Endodermal cell (in vitro differentiated cells): ENCODE measurements around the gene RALGAPA1. TPM values are rescaled to one million over a fixed set of nuclear protein-coding genes. Genes with fewer than 3 reads are reported as not detected.

Experiments
- DNase-seq: peaks from one replicate; pipeline ENCODE4 v3.0.0-alpha.2; 2017
- H3K27ac ChIP-seq: 2 replicates; pipeline ENCODE4 v1.5.1; 2013; ENCODE audit warnings: mild to moderate bottlenecking, low read depth, low read length, moderate library complexity
- H3K27me3 ChIP-seq: 2 replicates; pipeline ENCODE4 v1.6.1; 2013; ENCODE audit warnings: mild to moderate bottlenecking, low read length, moderate library complexity; ENCODE audit not compliant: insufficient read depth, control insufficient read depth, poor library complexity, severe bottlenecking
- H3K36me3 ChIP-seq: 2 replicates; pipeline ENCODE4 v1.7.0; 2013; ENCODE audit warnings: mild to moderate bottlenecking, low read length, moderate library complexity; ENCODE audit not compliant: control insufficient read depth, insufficient read depth
- H3K4me1 ChIP-seq: one replicate; pipeline ENCODE4 v1.7.0; 2013; ENCODE audit warnings: low read length; ENCODE audit not compliant: control insufficient read depth, insufficient read depth
- H3K4me3 ChIP-seq: 2 replicates; pipeline ENCODE4 v1.5.1; 2013; ENCODE audit warnings: mild to moderate bottlenecking, low read length, moderate library complexity
- H3K9ac ChIP-seq: 2 replicates; pipeline ENCODE4 v1.6.1; 2013; ENCODE audit warnings: mild to moderate bottlenecking, low read length, moderate library complexity; ENCODE audit not compliant: poor library complexity, severe bottlenecking; ENCODE audit errors: extremely low read depth
- H3K9me3 ChIP-seq: 2 replicates; pipeline ENCODE4 v1.6.1; 2013; ENCODE audit warnings: mild to moderate bottlenecking, low read length, moderate library complexity; ENCODE audit not compliant: control insufficient read depth
- H3K27ac Mint-ChIP-seq: 2 replicates; pipeline ENCODE4 v1.8.0; 2020; ENCODE audit warnings: mixed read lengths
- H3K27me3 Mint-ChIP-seq: 2 replicates; pipeline ENCODE4 v1.8.0; 2021; ENCODE audit warnings: mild to moderate bottlenecking, mixed read lengths; ENCODE audit not compliant: insufficient read depth
- H3K36me3 Mint-ChIP-seq: 2 replicates; pipeline ENCODE4 v1.8.0; 2020; ENCODE audit warnings: low read depth, mixed read lengths
- H3K4me1 Mint-ChIP-seq: 2 replicates; pipeline ENCODE4 v1.8.0; 2020; ENCODE audit warnings: mixed read lengths
- H3K4me3 Mint-ChIP-seq: 2 replicates; pipeline ENCODE4 v1.8.0; 2020; ENCODE audit warnings: mild to moderate bottlenecking, moderate library complexity, mixed read lengths
- H3K9me3 Mint-ChIP-seq: 2 replicates; pipeline ENCODE4 v1.8.0; 2020; ENCODE audit warnings: mild to moderate bottlenecking, mixed read lengths
- WGBS, 2 experiments: methylation state at CpG; one replicate each; pipeline versions ENCODE4 v1.1.5 to v1.1.7; 2013; ENCODE audit warnings: missing lambda C conversion rate in 2 of 2, mixed read lengths in 1 of 2; ENCODE audit not compliant: insufficient coverage in 1 of 2, insufficient read length in 1 of 2; 5-methylcytosine and 5-hydroxymethylcytosine counted together
- total RNA-seq, 2 donors: library from RNA; stranded (reverse); fragmentation: NEBNext Ultra II Directional in 1 of 2; extraction: Animal tissue kit (Norgen Biotek cat#: 25700) in 1 of 2; gene quantifications; 2 replicates in 1 of 2; 3 replicates in 1 of 2; pipeline ENCODE4 v1.2.1, GENCODE V29; 2021
- TF ChIP-seq, protein P1 (sequence below): fragments of 200-600 bp; sonication (generic); conservative IDR thresholded peaks from 2 replicates; pipeline ENCODE4 v1.5.0; 2021; ENCODE audit warnings: antibody characterized with exemption, mild to moderate bottlenecking

The RALGAPA1 gene
- total RNA-seq, 2 donors from 2014 or later = 31.2 to 36.3 TPM

DNA sequence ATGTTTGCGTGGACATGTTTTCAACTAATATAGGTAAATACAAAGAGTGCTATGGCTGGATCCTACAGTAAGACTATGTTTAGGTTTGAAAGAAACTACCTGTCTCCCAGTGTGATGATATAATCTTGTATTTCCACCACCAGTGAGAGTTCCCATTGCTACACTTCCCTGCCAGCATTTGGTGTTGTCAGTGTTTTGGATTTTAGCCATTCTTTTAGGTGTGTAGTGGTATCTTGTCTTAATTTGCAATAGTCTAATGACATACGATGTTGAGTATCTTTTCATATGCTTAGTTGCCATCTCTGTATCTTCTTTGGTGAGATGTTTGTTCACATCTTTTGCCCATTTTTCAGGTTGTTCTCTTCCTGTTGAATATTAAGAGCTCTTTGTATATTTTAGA lies 103.5 kb downstream of the RALGAPA1 start:
- TF ChIP-seq, protein P1, sequence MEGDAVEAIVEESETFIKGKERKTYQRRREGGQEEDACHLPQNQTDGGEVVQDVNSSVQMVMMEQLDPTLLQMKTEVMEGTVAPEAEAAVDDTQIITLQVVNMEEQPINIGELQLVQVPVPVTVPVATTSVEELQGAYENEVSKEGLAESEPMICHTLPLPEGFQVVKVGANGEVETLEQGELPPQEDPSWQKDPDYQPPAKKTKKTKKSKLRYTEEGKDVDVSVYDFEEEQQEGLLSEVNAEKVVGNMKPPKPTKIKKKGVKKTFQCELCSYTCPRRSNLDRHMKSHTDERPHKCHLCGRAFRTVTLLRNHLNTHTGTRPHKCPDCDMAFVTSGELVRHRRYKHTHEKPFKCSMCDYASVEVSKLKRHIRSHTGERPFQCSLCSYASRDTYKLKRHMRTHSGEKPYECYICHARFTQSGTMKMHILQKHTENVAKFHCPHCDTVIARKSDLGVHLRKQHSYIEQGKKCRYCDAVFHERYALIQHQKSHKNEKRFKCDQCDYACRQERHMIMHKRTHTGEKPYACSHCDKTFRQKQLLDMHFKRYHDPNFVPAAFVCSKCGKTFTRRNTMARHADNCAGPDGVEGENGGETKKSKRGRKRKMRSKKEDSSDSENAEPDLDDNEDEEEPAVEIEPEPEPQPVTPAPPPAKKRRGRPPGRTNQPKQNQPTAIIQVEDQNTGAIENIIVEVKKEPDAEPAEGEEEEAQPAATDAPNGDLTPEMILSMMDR = no peak
- WGBS, 2 experiments = 96 to 100% methylated on average over 1 to 2 of the region's 2 CpGs
- H3K4me3 Mint-ChIP-seq = no peak overlapping the region
- H3K27ac Mint-ChIP-seq = no peak overlapping the region
- no peaks in the 10 kb centered on the region for H3K27me3 Mint-ChIP-seq
- no peaks in the 10 kb centered on the region for H3K9me3 Mint-ChIP-seq
- H3K27me3 ChIP-seq = no peaks in the 10 kb centered on the region
- no peak for DNase-seq
- no peaks in the 10 kb centered on the region for H3K9me3 ChIP-seq
- H3K4me3 ChIP-seq = no peak overlapping the region
- no peaks in the 10 kb centered on the region for H3K4me1 Mint-ChIP-seq
- H3K27ac ChIP-seq = no peak overlapping the region
- no peaks in the 10 kb centered on the region for H3K4me1 ChIP-seq
- H3K36me3 Mint-ChIP-seq = peaks cover 15% of the 10 kb centered on the region
- no peak overlapping the region for H3K9ac ChIP-seq
- peaks cover 12% of the 10 kb centered on the region for H3K36me3 ChIP-seq

DNA sequence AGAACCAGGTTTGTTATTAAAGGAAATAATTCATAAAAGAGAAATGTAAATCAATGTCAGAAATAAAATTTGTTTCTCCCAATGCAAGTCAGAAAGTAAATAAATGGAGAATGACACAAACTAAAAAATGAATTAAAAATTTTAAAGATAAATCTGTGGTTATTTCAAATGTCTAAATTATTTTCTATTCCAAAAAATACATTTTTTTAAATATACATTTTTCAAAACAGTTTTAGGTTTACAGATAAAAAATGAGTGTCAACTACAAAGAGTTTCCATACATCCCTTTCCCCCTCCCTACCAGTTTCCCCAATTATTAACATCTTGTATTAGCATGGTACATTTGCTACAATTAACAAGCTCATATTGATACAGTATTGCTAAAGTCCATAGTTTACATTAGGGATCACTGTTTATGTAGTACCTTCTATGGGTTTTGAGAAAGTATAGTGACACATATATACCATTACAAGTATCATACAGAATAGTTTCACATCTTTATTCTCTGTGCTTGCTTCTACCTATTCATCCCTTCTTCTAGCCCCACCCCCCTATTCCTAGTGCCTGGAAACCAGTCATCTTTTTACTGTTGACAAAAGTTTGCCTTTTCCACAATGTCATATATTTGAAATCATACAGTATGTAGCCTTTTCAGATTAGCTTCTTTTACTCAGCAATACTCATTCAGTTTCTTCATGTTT lies 104.2 kb downstream of the RALGAPA1 start:
- no peak for DNase-seq
- Mint-ChIP-seq H3K4me3 (no peak overlapping the region), H3K36me3 (peaks cover 15% of the 10 kb centered on the region), H3K4me1 (no peaks in the 10 kb centered on the region), H3K27me3 (no peaks in the 10 kb centered on the region), H3K27ac (no peak overlapping the region), H3K9me3 (no peaks in the 10 kb centered on the region)
- TF ChIP-seq, protein P1 = no peak
- no peak overlapping the region for H3K9ac ChIP-seq
- no peak overlapping the region for H3K4me3 ChIP-seq
- H3K9me3 ChIP-seq = no peaks in the 10 kb centered on the region
- H3K27ac ChIP-seq = no peak overlapping the region
- no peaks in the 10 kb centered on the region for H3K4me1 ChIP-seq
- no peaks in the 10 kb centered on the region for H3K27me3 ChIP-seq
- peaks cover 9% of the 10 kb centered on the region for H3K36me3 ChIP-seq

DNA sequence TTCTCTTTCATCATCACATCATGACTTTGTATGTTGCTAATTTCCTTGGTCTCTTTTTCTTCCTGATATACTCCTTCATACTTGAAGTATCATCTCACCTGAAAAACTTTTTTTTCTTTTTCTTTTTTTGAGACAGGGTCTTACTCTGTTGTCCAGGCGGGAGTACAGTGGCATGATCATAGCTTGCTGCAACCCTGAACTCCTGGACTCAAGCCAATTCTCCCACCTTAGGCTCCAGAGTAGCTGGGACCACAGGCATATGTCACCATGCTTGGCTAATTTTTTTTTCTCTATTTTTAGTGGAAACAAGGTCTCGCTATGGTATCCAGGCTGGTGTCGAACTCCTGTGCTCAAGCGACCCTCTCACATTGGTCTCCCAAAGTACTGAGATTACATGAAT lies 107.6 kb downstream of the RALGAPA1 start:
- Histone ChIP-seq H3K27ac (no peak overlapping the region), H3K36me3 (no peaks in the 10 kb centered on the region), H3K9me3 (no peaks in the 10 kb centered on the region), H3K9ac (no peak overlapping the region), H3K4me3 (no peak overlapping the region), H3K27me3 (no peaks in the 10 kb centered on the region), H3K4me1 (no peaks in the 10 kb centered on the region)
- DNase-seq = no peak
- Mint-ChIP-seq H3K36me3 (peaks cover 10% of the 10 kb centered on the region), H3K27ac (no peak overlapping the region), H3K4me1 (no peaks in the 10 kb centered on the region), H3K27me3 (no peaks in the 10 kb centered on the region), H3K4me3 (no peak overlapping the region), H3K9me3 (no peaks in the 10 kb centered on the region)
- 93% methylated on average over 4 of the region's 4 CpGs for WGBS, 2 experiments
- TF ChIP-seq, protein P1 = no peak
